ENCODE data around the gene EFL1.
A peak's percentile ranks its signal among the peaks of the same experiment; 100 is the strongest.

Gene EFL1

GRCh38 chr15:82124331-82125263 lies 137.9 kb downstream of the EFL1 start:
- no peak for DNase-seq (ENCODE audit: low read depth, low spot score)

DNA sequence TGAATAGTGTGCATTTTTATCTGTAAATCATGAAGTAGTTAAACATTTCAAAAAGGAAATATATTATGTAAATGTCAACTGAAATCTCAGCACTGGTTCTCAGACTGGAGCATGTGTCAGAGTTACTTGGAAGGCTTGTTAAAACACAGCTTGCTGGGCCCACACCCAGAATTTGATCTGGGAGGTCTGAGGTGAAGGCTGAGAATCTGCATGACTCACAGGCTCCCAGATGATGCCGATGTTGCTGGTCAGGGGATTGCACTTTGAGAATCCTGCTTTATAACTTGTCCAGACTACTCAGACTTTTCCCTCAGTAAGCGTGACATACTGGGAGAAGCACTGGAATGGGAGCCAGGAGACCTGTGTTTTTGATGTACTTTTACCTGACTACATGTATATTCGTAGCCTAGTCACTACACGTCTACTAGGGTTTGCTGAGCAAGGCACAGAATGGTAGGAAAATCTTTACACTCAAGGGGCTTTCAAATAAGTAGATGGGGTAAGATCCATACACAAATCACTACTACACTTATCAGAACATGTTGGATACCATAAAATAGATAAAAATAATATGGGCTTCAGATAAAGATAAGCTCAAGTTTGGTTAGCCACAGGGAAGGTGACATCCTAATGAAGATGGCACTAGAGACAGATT lies 139.7 kb downstream of the EFL1 start:
- DNase-seq (ENCODE audit: low read depth, low spot score), result peak; percentile 95

DNA sequence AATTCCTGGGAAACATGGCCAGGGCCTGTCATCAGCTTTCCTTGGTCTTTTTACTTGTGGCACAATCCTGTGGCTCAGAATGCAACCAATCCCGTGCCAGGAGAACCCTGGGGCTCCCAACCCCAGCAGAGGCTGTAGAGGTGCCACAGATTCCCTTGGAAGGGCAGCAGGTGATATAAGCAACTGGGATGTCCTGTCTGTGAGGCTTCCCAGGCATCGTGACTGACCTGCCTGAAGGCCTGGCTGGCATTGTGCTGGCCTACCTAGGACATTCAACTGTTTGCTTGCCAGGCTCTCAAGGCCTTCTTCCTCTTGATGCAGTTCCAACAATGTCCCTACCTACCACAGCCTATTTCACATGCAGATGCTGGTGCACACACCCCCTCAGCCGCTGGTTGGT lies 144.5 kb downstream of the EFL1 start:
- no peak for DNase-seq (ENCODE audit: low read depth, low spot score)

DNA sequence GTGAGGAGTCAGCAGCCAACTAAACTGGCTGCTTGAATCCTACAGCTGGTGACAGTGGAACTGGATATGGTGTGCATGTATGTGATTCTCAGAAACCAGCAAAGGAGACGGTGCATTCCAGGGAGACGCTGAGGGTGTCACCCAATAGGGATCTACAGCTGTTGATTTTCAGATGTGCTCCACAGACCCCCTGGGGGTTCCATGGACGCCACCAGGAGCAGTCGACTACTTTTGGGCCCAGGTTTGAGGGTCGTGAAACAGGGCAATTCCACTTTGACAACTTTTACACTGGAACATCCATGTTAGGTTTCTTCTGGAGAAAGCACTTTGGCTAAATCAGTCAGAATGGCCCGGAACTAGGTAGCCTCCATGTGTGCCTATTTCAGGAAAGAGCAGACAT lies 145.2 kb downstream of the EFL1 start:
- no peak for DNase-seq (ENCODE audit: low read depth, low spot score)

- no peak for DNase-seq (ENCODE audit: low read depth, low spot score)
These were observed 147.9 kb downstream of the EFL1 start for GRCh38 chr15:82114660-82115059.

DNA sequence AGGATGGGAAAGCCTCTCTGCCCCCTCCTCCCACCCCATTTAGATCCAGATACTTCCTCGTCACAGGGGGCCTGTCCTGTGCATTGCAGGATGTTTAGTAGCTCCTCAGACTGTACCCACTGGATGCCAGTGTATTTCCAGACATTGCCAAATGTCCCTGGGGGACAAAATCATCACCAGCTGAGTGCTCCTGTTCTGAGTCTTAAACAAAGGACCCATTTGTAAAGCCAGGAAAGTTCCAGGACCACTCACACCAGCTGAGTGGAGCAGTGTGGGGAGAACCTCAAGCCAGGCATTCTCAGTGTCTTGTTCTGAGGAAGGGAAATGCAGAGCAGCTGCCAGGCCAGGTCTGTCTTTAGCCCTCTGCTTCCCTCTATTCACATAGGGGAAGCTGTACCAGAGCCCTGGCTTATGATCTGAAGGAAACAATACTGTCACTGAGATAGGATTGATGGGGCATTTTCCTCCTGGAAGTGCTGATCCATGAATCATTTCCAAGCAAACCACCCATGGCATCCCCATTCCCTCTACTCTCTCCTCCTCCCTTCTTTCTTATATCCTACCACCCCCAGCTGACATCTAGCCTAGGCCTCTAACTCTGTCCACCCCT lies 149.3 kb downstream of the EFL1 start:
- no peak for DNase-seq (ENCODE audit: low read depth, low spot score)

- DNase-seq (ENCODE audit: low read depth, low spot score), result no peak
These were observed 150.6 kb downstream of the EFL1 start for GRCh38 chr15:82111918-82112317.

DNA sequence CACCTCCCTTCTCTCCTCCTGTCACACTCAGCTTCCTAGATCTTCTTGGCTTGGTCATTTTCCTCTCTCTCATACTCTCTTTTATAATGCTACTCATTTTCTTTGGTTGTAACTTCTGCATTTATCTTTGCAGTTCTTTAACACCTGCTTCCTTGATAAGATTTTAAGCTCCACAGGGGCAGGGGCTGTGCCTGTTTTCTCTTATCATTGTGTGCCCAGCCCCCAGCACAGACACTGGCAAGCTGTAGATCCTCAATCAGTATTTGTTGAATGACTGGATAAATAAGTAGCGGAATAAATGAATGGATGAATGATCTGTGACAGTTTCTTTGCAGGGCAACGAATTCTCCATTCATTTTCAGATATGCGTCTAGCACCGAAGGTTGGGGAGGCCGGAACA lies 152.4 kb downstream of the EFL1 start:
- no peak for DNase-seq (ENCODE audit: low read depth, low spot score)

GRCh38 chr15:82108489-82109078 lies 153.9 kb downstream of the EFL1 start:
- no peak for DNase-seq (ENCODE audit: low read depth, low spot score)

DNA sequence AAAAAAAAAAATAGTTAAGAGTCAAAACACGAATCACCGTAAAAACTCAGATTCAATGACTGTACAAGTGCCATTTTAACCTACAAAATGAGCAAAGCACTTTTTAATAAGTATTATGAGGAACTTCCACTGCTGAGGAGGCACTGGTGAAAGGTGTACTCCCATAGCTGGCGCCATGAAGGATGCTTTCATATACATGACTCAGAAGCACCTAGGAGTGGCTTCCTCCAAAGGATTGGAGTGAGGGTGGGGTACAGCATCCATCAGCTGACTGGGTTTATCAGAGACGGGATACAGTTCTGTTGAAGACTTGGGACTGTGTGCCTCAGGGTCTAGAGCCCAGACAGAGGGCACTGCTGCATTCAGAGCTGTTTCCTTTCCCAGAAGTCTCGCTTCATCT lies 155.9 kb downstream of the EFL1 start:
- DNase-seq (ENCODE audit: low read depth, low spot score), result no peak

DNA sequence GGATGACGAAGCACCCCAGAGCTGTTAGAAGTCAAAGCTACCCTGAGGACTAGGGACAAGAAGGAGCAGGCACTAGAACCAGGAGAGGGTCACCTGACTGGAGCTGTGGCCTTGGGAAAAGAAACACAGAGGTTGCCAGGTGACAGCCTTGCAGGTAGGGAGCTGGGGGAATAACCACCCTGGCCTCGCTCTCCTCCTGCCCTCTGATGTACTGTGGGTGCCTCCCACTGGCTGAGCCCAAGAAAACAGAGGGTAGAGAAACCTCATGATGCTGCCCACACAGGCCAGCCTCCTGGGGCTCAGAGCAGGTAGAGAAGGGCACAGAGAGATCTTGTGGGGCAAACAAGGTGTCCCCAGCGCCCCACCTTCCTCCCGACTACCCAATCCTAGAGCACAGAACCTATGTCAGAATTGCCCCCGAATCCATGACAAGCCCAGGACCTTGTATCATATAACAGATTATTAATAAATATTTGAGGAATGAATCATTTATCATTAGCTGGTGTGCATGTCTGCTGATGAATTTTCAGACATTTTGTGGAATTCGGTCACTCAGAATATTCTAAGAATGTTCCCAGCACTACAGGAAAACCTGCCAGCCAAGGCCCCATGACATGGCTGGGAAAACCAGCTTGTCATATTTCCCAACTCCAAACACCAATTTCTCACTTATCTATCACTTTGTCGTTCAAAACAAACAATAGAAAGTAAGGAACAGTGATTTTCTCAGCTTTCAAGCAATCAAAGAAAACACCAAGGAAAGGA lies 156.9 kb downstream of the EFL1 start:
- no peak for DNase-seq (ENCODE audit: low read depth, low spot score)

DNA sequence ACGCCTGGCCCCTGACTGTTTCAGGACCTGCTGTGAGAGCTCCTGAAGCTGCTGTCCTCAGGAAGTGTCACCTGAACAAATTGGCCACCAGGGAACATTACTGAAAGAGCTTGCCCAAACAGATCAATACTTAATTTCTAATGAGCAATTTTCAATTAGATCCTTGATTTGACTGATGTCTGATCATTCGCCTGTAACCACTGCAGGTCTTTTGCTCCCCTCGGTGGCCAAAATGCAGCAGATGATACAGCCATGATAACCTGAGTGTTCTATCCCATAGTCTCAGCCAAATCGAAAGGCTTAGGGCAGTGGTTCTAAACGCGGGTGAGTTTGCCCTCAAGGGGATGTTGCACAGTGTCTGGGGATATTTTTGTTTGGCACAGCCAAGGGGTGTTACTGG lies 159.1 kb downstream of the EFL1 start:
- DNase-seq (ENCODE audit: low read depth, low spot score), result no peak

- no peak for DNase-seq (ENCODE audit: low read depth, low spot score)
These were observed 162.2 kb downstream of the EFL1 start for GRCh38 chr15:82100111-82100929.

GRCh38 chr15:82098674-82099073 lies 163.9 kb downstream of the EFL1 start:
- DNase-seq (ENCODE audit: low read depth, low spot score), result no peak

DNA sequence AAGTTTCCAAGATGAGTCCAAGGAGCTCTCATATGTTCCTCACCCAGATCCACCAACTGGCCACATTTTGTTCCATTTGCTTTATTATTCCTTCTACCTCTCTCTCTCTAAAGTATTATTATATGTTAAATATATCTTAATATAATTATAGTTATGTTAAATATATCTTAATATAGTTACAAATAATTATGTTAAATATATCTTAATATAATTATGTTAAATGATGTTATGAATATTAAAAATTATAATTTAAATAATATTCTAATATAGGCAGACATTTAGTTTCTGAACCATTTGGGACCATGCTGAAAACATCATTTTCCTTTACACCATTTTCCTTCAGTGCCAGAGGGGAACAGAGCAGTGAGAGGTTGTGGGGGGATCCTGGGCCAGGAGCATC lies 166.7 kb downstream of the EFL1 start:
- DNase-seq (ENCODE audit: low read depth, low spot score), result no peak

GRCh38 chr15:82093774-82094211 lies 168.7 kb downstream of the EFL1 start:
- DNase-seq (ENCODE audit: low read depth, low spot score), result no peak

DNA sequence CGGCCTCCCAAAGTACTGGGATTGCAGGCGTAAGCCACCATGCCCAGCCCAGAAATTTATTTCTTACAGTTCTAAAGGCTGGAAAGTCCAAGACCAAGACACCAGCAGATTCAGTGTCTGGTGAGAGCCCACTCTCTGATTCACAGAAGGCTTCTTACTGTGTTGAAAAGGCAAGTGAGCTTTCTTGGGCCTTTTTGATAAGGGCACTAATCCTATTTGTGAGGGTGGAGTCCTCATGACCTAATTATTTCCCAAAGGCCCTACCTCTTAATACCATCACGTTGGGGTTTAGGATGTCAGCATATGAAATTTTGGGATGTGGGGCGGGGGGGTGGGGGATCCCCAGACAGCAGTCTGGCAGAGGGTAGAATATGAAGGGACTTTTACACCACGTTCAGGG lies 169.2 kb downstream of the EFL1 start:
- no peak for DNase-seq (ENCODE audit: low read depth, low spot score)

- no peak for DNase-seq (ENCODE audit: low read depth, low spot score)
These were observed 170.8 kb downstream of the EFL1 start for GRCh38 chr15:82091636-82092140.

DNA sequence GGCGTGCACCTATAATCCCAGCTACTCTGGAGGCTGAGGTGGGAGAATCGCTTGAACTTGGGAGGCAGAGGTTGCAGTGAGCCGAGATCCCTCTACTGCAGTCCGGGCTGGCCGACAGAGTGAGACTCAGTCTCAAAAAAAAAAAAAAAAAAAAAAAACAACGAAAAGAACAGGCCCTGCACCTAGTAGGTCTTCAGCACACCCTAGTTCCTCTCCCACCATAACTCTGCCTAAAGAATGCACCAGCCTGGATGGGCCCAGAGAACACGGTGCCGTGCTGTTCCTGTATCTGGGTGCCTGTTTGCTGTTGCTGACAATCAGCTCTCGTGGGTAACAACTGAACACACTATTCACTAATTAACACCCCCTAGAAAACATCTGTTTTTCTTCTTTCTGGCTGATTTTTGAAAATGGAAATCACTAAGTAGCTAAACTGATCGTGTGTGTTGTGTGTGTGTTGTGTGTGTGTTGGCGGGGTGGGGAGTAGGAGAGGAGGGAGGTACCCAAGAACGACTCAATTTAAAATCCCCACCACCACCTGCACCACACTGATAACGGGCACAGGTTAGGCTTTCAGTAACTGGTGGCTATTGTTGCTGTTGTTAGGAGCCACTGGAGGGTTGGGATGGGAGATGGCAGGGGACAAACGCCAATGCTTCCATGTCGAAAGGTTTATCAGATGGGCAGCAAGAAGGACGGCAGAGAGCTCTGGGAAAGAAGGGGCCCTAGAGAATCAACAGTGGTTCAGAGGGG lies 176.1 kb downstream of the EFL1 start:
- no peak for DNase-seq (ENCODE audit: low read depth, low spot score)
